AG04450 (cell line): ENCODE data around the gene EPS8L1. TPM values are rescaled to one million over a fixed set of nuclear protein-coding genes. Genes with fewer than 3 reads are reported as not detected.

Source experiments
- CTCF ChIA-PET: fragments of 300-600, 350-600 bp; formaldehyde crosslinking; extraction: SDS; loops from one replicate; lab custom pipeline; 2022; ENCODE audit warnings: antibody characterized with exemption, inconsistent platforms; lab: Charles Lee
- POLR2A ChIA-PET: fragments of 350-600 bp; formaldehyde crosslinking; extraction: SDS; loops from one replicate; lab custom pipeline; 2021; ENCODE audit warnings: antibody characterized with exemption, inconsistent platforms; lab: Yijun Ruan, JAX
- DNase-seq: peaks from one replicate; pipeline ENCODE4 v3.0.0-alpha.2; 2011; ENCODE audit warnings: low read depth, low spot score
- H3K27ac ChIP-seq: one replicate; pipeline ENCODE4 v1.5.1; 2012; ENCODE audit warnings: low read depth, low read length, control low read depth
- H3K27me3 ChIP-seq: one replicate; pipeline ENCODE4 v1.6.0; 2012; ENCODE audit warnings: low read length; ENCODE audit not compliant: control insufficient read depth, insufficient read depth
- H3K4me3 ChIP-seq: 2 replicates; pipeline ENCODE4 v1.5.1; 2011; ENCODE audit warnings: mild to moderate bottlenecking, low read depth, low read length, control low read depth
- H3K9me3 ChIP-seq: 2 replicates; pipeline ENCODE4 v1.5.1; 2012; ENCODE audit warnings: low read length; ENCODE audit not compliant: control insufficient read depth, insufficient read depth
- polyA plus RNA-seq: library from polyadenylated mRNA; depleted of rRNA; stranded (reverse); fragments of >200 nt; gene quantifications from 2 replicates; pipeline ENCODE4 v1.2.3, GENCODE V29; 2011
- TF ChIP-seq, protein P1 (sequence below): IDR thresholded peaks from 2 replicates; pipeline ENCODE4 v1.5.1; 2011; ENCODE audit warnings: low read depth, low read length, control low read depth, inconsistent platforms

The EPS8L1 gene
- polyA plus RNA-seq, 1 experiment, result 1.5 TPM

DNA sequence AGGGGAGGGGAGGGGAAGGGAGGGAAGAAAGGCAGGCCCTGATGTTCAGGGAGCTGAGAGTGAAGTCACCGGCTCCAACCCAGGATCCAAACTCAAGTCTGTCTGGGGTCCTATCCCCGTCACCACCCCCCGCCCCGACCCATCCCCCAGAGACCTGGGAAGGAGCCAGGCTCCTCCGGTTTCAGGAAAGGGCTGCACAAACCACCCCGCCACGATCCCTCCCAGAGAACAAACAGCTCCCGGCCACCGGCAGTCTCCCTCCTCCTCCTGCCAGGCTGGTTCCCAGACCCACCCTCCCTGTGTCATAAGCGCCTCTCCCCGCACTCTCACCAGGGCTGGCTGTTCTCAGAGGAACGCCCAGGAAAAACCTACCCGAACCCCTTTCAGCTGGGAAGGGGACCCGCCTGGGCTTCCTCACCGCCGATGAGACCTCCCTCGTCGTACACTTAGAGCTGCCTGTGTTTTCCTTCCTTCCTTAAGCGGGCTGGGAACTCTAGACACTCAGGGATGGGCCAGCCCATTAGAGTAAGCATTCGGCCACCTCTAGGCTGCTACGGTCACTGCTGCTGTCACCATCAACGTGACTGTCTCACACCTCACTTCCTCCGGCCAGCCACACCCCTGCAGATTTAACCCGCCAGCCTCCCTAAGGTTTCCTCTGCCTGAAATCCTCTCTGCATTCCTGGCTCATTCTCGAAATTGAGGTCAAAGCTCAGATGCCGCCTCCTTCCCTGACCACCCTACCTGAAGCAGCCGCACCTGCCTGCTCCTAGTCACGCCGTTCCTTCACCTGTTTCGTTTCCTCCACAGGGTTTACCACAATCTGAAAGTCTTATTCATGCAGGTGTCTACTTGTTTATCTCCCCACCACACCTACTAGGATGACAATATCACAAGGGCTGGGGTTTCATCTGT is 6.5 kb upstream of the EPS8L1 start:
- Histone ChIP-seq H3K4me3 (no peak overlapping the region), H3K9me3 (peaks cover 4% of the 10 kb centered on the region; the same call in 1 of the 2 replicates), H3K27me3 (peaks cover 21% of the 10 kb centered on the region), H3K27ac (no peak overlapping the region)
- ChIA-PET POLR2A (no interaction called here), CTCF (no interaction called here)
- no peak for DNase-seq
- TF ChIP-seq, protein P1, sequence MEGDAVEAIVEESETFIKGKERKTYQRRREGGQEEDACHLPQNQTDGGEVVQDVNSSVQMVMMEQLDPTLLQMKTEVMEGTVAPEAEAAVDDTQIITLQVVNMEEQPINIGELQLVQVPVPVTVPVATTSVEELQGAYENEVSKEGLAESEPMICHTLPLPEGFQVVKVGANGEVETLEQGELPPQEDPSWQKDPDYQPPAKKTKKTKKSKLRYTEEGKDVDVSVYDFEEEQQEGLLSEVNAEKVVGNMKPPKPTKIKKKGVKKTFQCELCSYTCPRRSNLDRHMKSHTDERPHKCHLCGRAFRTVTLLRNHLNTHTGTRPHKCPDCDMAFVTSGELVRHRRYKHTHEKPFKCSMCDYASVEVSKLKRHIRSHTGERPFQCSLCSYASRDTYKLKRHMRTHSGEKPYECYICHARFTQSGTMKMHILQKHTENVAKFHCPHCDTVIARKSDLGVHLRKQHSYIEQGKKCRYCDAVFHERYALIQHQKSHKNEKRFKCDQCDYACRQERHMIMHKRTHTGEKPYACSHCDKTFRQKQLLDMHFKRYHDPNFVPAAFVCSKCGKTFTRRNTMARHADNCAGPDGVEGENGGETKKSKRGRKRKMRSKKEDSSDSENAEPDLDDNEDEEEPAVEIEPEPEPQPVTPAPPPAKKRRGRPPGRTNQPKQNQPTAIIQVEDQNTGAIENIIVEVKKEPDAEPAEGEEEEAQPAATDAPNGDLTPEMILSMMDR, result no peak

DNA sequence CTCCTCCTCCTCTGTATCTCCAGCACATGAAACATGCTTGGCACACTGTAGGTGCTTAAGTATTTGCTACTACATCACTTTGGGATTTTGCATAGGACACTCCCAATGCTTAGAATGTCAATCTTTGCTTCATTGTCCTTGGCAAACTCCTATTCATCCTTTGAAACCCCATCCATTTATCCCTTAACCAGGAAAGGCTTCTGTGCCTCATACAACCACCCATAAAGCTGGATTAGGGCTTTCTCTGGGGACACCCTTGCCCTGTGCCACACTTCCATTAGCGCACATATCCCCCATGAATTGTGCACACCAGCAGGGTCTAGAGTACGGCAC is 5.8 kb upstream of the EPS8L1 start:
- ChIA-PET POLR2A (no interaction called here), CTCF (no interaction called here)
- DNase-seq, result no peak
- Histone ChIP-seq H3K9me3 (peaks cover 4% of the 10 kb centered on the region; the same call in 1 of the 2 replicates), H3K4me3 (no peak overlapping the region), H3K27ac (no peak overlapping the region), H3K27me3 (peaks cover 21% of the 10 kb centered on the region)
- TF ChIP-seq, protein P1, result no peak

DNA sequence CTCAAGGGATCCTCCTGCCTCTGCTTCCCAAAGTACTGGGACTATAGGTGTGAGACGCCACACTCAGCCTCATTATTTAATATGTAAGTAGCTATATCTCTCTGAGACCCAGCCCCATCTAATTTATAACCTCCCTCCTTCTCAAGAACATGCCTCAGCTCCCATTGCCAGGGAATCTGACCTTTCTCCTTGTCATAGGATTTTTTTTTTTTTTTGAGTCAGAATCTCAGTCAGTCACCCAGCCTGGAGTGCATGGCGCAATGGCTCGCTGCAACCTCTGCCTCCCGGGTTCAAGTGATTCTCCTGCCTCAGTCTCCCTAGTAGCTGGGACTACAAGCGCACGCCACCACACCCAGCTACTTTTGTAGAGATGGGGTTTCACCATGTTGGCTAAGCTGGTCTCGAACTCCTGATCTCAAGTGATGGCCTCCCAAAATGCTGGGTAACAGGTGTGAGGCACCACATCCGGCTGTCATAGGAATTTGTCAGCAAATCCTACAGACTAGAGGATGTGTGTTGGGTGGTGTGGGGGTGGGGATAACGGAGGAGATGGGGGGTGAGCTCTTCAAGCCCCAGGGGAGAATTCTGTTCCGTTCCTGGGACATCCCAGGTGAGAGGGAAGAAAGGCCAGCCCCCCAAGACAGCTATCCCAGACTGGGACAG is 5.1 kb upstream of the EPS8L1 start:
- POLR2A ChIA-PET, result no interaction called here
- no peak overlapping the region for H3K4me3 ChIP-seq
- no peak overlapping the region for H3K27ac ChIP-seq
- H3K27me3 ChIP-seq, result peaks cover 21% of the 10 kb centered on the region
- TF ChIP-seq, protein P1, result no peak
- no peak for DNase-seq
- CTCF ChIA-PET, result no interaction called here
- peaks cover 4% of the 10 kb centered on the region; the same call in 1 of the 2 replicates for H3K9me3 ChIP-seq

DNA sequence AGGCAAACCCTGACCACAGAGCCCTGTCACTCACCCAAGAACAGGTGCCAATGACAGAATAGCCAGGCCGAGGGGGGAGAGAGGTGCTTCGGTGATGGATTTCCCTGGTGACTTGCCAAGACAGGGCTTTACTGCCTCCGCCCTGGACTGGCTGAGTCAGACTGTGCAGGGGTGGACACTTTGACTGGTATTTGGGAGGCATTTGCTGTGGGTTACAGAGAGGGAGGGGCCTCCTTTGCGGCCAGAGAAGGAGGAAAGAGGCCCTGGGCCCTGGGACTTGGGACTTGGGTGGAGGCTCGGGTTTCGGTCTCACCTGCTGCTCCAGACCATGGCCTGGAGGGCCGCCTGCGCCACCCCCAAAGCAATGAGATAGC is 4.6 kb upstream of the EPS8L1 start:
- Histone ChIP-seq H3K9me3 (peaks cover 4% of the 10 kb centered on the region; the same call in 1 of the 2 replicates), H3K27ac (no peak overlapping the region), H3K4me3 (no peak overlapping the region), H3K27me3 (peaks cover 25% of the 10 kb centered on the region)
- DNase-seq, result peak; percentile 11
- ChIA-PET CTCF (interaction anchor here (2.0 kb wide), 1 partner anchor 17 kb away, joined by 4 read pairs; no protein-coding TSS in a partner anchor), POLR2A (no interaction called here)
- TF ChIP-seq, protein P1, result no peak

DNA sequence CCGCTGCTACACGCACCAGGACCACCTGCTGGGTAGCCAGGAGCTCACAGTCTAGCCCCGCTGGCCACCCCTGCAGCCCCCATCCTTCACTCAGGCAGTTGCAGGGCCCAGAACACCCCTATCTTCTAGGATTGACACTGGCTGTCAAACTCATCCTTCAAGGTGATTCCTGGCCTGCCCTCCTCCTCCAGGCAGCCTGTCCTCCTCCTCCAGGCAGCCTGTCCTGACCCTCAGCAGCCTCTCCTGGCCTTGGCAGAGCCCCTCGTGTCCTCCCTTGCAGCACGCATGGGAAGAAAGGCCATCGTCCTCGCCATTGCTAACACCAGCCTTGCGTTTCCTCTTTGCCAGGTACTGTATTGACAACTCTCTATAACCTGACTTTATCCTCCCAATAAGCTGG is 3.8 kb upstream of the EPS8L1 start:
- Histone ChIP-seq H3K9me3 (peaks cover 4% of the 10 kb centered on the region; the same call in 1 of the 2 replicates), H3K4me3 (no peak overlapping the region), H3K27ac (no peak overlapping the region), H3K27me3 (peaks cover 22% of the 10 kb centered on the region)
- TF ChIP-seq, protein P1, result no peak
- DNase-seq, result no peak
- CTCF ChIA-PET, result interaction anchor here (2.0 kb wide), 1 partner anchor 16 kb away, joined by 4 read pairs; no protein-coding TSS in a partner anchor
- POLR2A ChIA-PET, result no interaction called here
